Thyroid gland (tissue), 4 donors: ENCODE measurements around the gene SYCP3.

Experiments
- POLR2A ChIP-seq, 2 donors: fragments of 450-650 bp; IDR thresholded peaks; one replicate each; pipeline ENCODE4 v1.6.1; 2017; ENCODE audit warnings: antibody characterized with exemption in 2 of 2, mild to moderate bottlenecking in 2 of 2, moderate library complexity in 1 of 2
- TF ChIP-seq, protein P1 (sequence below), 6 experiments: fragments of 200-600 bp in 3 of 6; fragments of 450-650 bp in 3 of 6; sonication (generic) in 3 of 6; IDR thresholded peaks; one replicate each; pipeline ENCODE4 v1.5.1; 2016 to 2019; ENCODE audit warnings: antibody characterized with exemption in 6 of 6, mild to moderate bottlenecking in 2 of 6, inconsistent platforms in 1 of 6, moderate library complexity in 1 of 6

DNA sequence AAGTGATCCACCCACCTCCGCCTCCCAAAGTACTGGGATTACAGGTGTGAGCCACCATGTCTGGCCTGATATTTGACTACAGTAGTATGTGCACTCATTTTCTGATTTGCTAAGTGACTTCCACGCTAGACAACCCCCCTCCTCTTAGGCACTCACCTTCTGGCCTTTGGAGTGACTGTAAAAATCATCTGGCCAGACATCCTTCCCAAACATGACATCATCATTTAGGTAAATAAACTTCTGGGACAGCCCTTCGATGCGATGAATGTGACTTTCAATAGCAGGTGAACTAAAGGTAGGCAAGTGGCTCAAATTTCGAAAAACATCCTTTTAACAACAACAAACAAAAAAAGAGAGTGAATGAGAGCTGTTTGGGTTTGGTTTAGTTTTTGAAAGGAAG is 30.6 kb upstream of the SYCP3 start:
- TF ChIP-seq, protein P1, sequence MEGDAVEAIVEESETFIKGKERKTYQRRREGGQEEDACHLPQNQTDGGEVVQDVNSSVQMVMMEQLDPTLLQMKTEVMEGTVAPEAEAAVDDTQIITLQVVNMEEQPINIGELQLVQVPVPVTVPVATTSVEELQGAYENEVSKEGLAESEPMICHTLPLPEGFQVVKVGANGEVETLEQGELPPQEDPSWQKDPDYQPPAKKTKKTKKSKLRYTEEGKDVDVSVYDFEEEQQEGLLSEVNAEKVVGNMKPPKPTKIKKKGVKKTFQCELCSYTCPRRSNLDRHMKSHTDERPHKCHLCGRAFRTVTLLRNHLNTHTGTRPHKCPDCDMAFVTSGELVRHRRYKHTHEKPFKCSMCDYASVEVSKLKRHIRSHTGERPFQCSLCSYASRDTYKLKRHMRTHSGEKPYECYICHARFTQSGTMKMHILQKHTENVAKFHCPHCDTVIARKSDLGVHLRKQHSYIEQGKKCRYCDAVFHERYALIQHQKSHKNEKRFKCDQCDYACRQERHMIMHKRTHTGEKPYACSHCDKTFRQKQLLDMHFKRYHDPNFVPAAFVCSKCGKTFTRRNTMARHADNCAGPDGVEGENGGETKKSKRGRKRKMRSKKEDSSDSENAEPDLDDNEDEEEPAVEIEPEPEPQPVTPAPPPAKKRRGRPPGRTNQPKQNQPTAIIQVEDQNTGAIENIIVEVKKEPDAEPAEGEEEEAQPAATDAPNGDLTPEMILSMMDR (IDR thresholded peaks at IDR 0.05), result no peak
- no peak for TF ChIP-seq POLR2A (IDR thresholded peaks at IDR 0.05)
